Liver (tissue), 9 donors: ENCODE data around the gene BNIP1. TPM values are rescaled to one million over a fixed set of nuclear protein-coding genes. Genes with fewer than 3 reads are reported as not detected.

Experiments used
- DNase-seq: peaks from one replicate; pipeline ENCODE4 v3.0.0-alpha.2; 2017; ENCODE audit warnings: low spot score
- H3K27ac ChIP-seq, 2 donors: one replicate each; pipeline ENCODE4 v1.7.0; 2013; ENCODE audit warnings: inconsistent platforms in 2 of 2, low read length in 2 of 2, control low read depth in 1 of 2, low read depth in 1 of 2, mild to moderate bottlenecking in 1 of 2
- H3K27me3 ChIP-seq, 4 donors: one replicate each; pipeline versions ENCODE4 v1.6.1 to v1.7.0; 2013; ENCODE audit warnings: low read length in 3 of 4, inconsistent platforms in 1 of 4, mild to moderate bottlenecking in 1 of 4, moderate library complexity in 1 of 4; ENCODE audit not compliant: control insufficient read depth in 4 of 4, insufficient read depth in 4 of 4
- H3K36me3 ChIP-seq, 4 donors: one replicate each; pipeline versions ENCODE4 v1.6.1 to v1.7.0; 2013; ENCODE audit warnings: low read length in 3 of 4, mild to moderate bottlenecking in 3 of 4, low read depth in 1 of 4, moderate library complexity in 1 of 4; ENCODE audit not compliant: control insufficient read depth in 4 of 4, insufficient read depth in 3 of 4
- H3K4me1 ChIP-seq, 4 donors: one replicate each; pipeline versions ENCODE4 v1.6.1 to v1.7.0; 2013; ENCODE audit warnings: low read length in 3 of 4, mild to moderate bottlenecking in 3 of 4, moderate library complexity in 1 of 4; ENCODE audit not compliant: control insufficient read depth in 4 of 4, insufficient read depth in 4 of 4
- H3K4me3 ChIP-seq, 3 donors: one replicate each; pipeline versions ENCODE4 v1.6.1 to v1.7.0; 2013; ENCODE audit warnings: low read length in 3 of 3, control low read depth in 1 of 3, low read depth in 1 of 3, mild to moderate bottlenecking in 1 of 3
- H3K9ac ChIP-seq, 2 donors: one replicate each; pipeline ENCODE4 v1.7.0; 2013; ENCODE audit warnings: low read length in 2 of 2, mild to moderate bottlenecking in 2 of 2, moderate library complexity in 2 of 2, control low read depth in 1 of 2, low read depth in 1 of 2
- H3K9me3 ChIP-seq, 4 donors: one replicate each; pipeline versions ENCODE4 v1.6.1 to v1.7.0; 2013; ENCODE audit warnings: low read length in 3 of 4; ENCODE audit not compliant: control insufficient read depth in 4 of 4
- CTCF ChIP-seq: fragments of 150-350 bp; IDR thresholded peaks from 2 replicates; pipeline ENCODE4 v1.5.1; 2017; ENCODE audit warnings: improper control_type of control experiment, low read depth, low read length; ENCODE audit not compliant: missing input control
- FOXA2 ChIP-seq: IDR thresholded peaks from 2 replicates; pipeline ENCODE4 v1.6.1; 2016; ENCODE audit warnings: antibody characterized with exemption
- JUND ChIP-seq, 2 donors: IDR thresholded peaks; 2 replicates each; pipeline ENCODE4 v1.6.1; 2016; ENCODE audit warnings: antibody characterized with exemption in 2 of 2
- NR2F2 ChIP-seq: IDR thresholded peaks from 2 replicates; pipeline ENCODE4 v1.6.1; 2016; ENCODE audit warnings: antibody characterized with exemption
- REST ChIP-seq: IDR thresholded peaks from 2 replicates; pipeline ENCODE4 v1.6.1; 2016; ENCODE audit warnings: antibody characterized with exemption, mild to moderate bottlenecking
- RXRA ChIP-seq, 2 donors: IDR thresholded peaks; 2 replicates each; pipeline ENCODE4 v1.6.1; 2017 to 2018; ENCODE audit warnings: antibody characterized with exemption in 2 of 2, mild to moderate bottlenecking in 1 of 2
- SP1 ChIP-seq: IDR thresholded peaks from 2 replicates; pipeline ENCODE4 v1.6.1; 2018; ENCODE audit warnings: antibody characterized with exemption, mild to moderate bottlenecking
- TAF1 ChIP-seq: conservative IDR thresholded peaks from 2 replicates; pipeline ENCODE4 v1.6.1; 2016; ENCODE audit warnings: antibody characterized with exemption, mild to moderate bottlenecking
- YY1 ChIP-seq: IDR thresholded peaks from 2 replicates; pipeline ENCODE4 v1.6.1; 2016; ENCODE audit warnings: antibody characterized with exemption, mild to moderate bottlenecking
- WGBS: extraction: QIAGEN DNeasy Blood & Tissue Kit; methylation state at CpG from one replicate; pipeline ENCODE4 v1.1.7; 2013; 5-methylcytosine and 5-hydroxymethylcytosine counted together
- polyA plus RNA-seq, 2 donors: library from polyadenylated mRNA; stranded (reverse) in 1 of 2; unstranded in 1 of 2; fragments of 200-250 nt in 1 of 2; fragments of >200 nt in 1 of 2; fragmentation: Nextera tagmentation in 1 of 2; extraction: Ambion mirVana in 1 of 2; gene quantifications; one replicate each; pipeline versions ENCODE4 v1.2.1 to v1.2.3, GENCODE V29; 2013 to 2015
- total RNA-seq, 2 donors: library from RNA; depleted of rRNA; stranded (reverse); fragments of >200 nt; gene quantifications; one replicate each; pipeline ENCODE4 v1.2.3, GENCODE V29; 2014
- TF ChIP-seq, protein P1 (sequence below): IDR thresholded peaks from 2 replicates; pipeline ENCODE4 v1.6.1; 2016; ENCODE audit warnings: antibody characterized with exemption
- TF ChIP-seq, protein P2 (sequence below): IDR thresholded peaks from 2 replicates; pipeline ENCODE4 v1.6.1; 2016; ENCODE audit warnings: antibody characterized with exemption
- donor health status: healthy.
- donor health status: healthy.
- donor health status: healthy.
- donor health status: healthy.
- donor health status: healthy.

The BNIP1 gene
- total and polyA plus RNA-seq, 4 donors, result 4.8 to 6.9 (median 5.3) TPM

DNA sequence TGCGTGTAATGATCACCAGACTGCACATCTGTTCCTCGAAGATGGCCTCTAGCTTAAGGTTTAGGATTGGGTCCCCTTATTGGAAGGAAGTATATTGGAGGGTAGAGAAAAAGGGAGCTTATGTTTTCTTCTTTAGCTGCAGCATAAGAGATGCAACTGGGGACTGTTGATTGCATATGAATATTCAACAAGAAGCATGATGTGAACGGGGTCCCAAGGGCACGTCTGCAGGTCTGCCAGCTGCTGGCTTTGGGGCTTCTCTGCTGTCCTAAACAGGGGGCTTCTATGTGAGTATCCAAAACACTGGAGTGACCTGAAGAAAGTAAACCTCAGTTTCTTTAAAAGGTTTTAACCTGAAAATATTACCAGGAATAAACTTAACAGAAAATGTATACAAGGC lies 3.6 kb upstream of the BNIP1 start:
- DNase-seq, result no peak
- Histone ChIP-seq H3K9me3 (no peaks in the 10 kb centered on the region), H3K4me3 (no peak overlapping the region), H3K27me3 (no peaks in the 10 kb centered on the region), H3K27ac (no peak overlapping the region), H3K36me3 (peaks cover 0 to 3% (median 0%) of the 10 kb centered on the region in 4 donors), H3K9ac (no peak overlapping the region), H3K4me1 (peaks cover 3 to 8% (median 4%) of the 10 kb centered on the region in 4 donors)
- TF ChIP-seq SP1 (no peak), CTCF (no peak), JUND (IDR thresholded peaks at IDR 0.05) (no peak), RXRA (IDR thresholded peaks at IDR 0.05) (no peak), YY1 (no peak), TAF1 (no peak), FOXA2 (no peak), REST (no peak), NR2F2 (no peak)
- TF ChIP-seq, protein P1, sequence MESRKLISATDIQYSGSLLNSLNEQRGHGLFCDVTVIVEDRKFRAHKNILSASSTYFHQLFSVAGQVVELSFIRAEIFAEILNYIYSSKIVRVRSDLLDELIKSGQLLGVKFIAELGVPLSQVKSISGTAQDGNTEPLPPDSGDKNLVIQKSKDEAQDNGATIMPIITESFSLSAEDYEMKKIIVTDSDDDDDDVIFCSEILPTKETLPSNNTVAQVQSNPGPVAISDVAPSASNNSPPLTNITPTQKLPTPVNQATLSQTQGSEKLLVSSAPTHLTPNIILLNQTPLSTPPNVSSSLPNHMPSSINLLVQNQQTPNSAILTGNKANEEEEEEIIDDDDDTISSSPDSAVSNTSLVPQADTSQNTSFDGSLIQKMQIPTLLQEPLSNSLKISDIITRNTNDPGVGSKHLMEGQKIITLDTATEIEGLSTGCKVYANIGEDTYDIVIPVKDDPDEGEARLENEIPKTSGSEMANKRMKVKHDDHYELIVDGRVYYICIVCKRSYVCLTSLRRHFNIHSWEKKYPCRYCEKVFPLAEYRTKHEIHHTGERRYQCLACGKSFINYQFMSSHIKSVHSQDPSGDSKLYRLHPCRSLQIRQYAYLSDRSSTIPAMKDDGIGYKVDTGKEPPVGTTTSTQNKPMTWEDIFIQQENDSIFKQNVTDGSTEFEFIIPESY, result no peak
- TF ChIP-seq, protein P2, sequence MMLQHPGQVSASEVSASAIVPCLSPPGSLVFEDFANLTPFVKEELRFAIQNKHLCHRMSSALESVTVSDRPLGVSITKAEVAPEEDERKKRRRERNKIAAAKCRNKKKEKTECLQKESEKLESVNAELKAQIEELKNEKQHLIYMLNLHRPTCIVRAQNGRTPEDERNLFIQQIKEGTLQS, result no peak
- 63% methylated on average over 4 of the region's 4 CpGs for WGBS

DNA sequence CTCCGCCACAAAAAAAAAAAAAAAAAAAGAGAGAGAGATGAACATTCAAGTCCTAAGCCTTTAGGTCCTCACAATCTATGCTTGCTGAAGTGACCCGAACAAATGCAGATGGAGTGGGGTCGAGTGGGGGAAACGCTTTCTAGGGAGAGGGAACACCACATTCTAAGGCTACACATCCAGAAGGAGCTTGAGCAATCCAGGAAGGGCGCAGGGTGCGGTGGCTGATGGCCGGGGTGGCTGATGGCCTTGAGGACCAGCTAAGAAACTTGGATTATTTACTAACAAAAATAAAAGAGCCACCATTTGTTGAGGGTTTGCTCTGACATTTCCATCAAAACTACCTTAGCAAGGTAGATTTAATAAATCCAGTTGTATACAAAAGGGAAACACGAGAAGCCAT lies 764 bp upstream of the BNIP1 start:
- no peak overlapping the region for H3K9ac ChIP-seq
- H3K27ac ChIP-seq, result no peak overlapping the region
- H3K4me1 ChIP-seq, result peaks cover 3 to 8% (median 4%) of the 10 kb centered on the region in 4 donors
- TF ChIP-seq CTCF (no peak), RXRA (IDR thresholded peaks at IDR 0.05) (no peak)
- 92% methylated on average over 8 of the region's 8 CpGs for WGBS
- H3K9me3 ChIP-seq, result no peaks in the 10 kb centered on the region
- H3K27me3 ChIP-seq, result no peaks in the 10 kb centered on the region
- H3K4me3 ChIP-seq, result no peak overlapping the region
- peaks cover under 1 to 12% (median 4%) of the 10 kb centered on the region in 4 donors for H3K36me3 ChIP-seq
- DNase-seq, result no peak
